Esophagus muscularis mucosa (tissue), 4 donors: ENCODE measurements around the gene PTPN18. TPM values are rescaled to one million over a fixed set of nuclear protein-coding genes. Genes with fewer than 3 reads are reported as not detected.
A peak's percentile ranks its signal among the peaks of the same experiment; 100 is the strongest.

Source experiments
- DNase-seq: peaks from one replicate; pipeline ENCODE4 v3.0.0-alpha.2; 2017; ENCODE audit errors: extremely low spot score
- H3K27ac ChIP-seq, 4 donors: fragments of 200-600 bp; sonication (generic); replicated peaks in 1 of 4; 1 replicate in 3 of 4; 2 replicates in 1 of 4; pipeline ENCODE4 v1.5.1; 2016 to 2019; ENCODE audit warnings: mild to moderate bottlenecking in 1 of 4
- H3K27me3 ChIP-seq, 4 donors: fragments of 200-600 bp; sonication (generic); one replicate each; pipeline versions ENCODE4 v1.5.1 to v1.6.0; 2016 to 2019
- H3K36me3 ChIP-seq, 4 donors: fragments of 200-600 bp; sonication (generic); one replicate each; pipeline ENCODE4 v1.5.1; 2016 to 2019
- H3K4me1 ChIP-seq, 4 donors: fragments of 200-600 bp; sonication (generic); one replicate each; pipeline ENCODE4 v1.5.1; 2016 to 2019
- H3K4me3 ChIP-seq, 4 donors: fragments of 200-600 bp; sonication (generic); 1 replicate in 2 of 4; 2 replicates in 2 of 4; pipeline ENCODE4 v1.5.1; 2016 to 2019; ENCODE audit warnings: mild to moderate bottlenecking in 4 of 4, moderate library complexity in 1 of 4
- H3K9me3 ChIP-seq, 4 donors: fragments of 200-600 bp; sonication (generic); 1 replicate in 3 of 4; 2 replicates in 1 of 4; pipeline ENCODE4 v1.5.1; 2016 to 2019
- EP300 ChIP-seq: sonication (generic); formaldehyde crosslinking; IDR thresholded peaks from one replicate; pipeline ENCODE4 v1.6.1; 2017; ENCODE audit warnings: antibody characterized with exemption
- POLR2A ChIP-seq: fragments of 450-650 bp; IDR thresholded peaks from one replicate; pipeline ENCODE4 v1.6.1; 2017; ENCODE audit warnings: antibody characterized with exemption, moderate library complexity, mild to moderate bottlenecking, low read depth
- POLR2AphosphoS5 ChIP-seq, 2 donors: sonication (generic); formaldehyde crosslinking; IDR thresholded peaks; one replicate each; pipeline ENCODE4 v1.6.1; 2017; ENCODE audit warnings: antibody characterized with exemption in 2 of 2
- WGBS: methylation state at CpG from one replicate; pipeline ENCODE4 v1.1.5; 2018; 5-methylcytosine and 5-hydroxymethylcytosine counted together
- intact Hi-C: fragments of 100-400 bp; cut with DNase I; formaldehyde crosslinking; loops from one replicate; pipeline ENCODE4 v1.15.1; 2023
- total RNA-seq, 4 donors: library from RNA; depleted of rRNA; stranded (reverse); fragments of >200 nt; gene quantifications; one replicate each; pipeline versions ENCODE4 v1.1.0 to v1.2.1, GENCODE V29; 2016
- TF ChIP-seq, protein P1 (sequence below), 3 experiments: fragments of 200-600 bp in 2 of 3; fragments of 450-650 bp in 1 of 3; sonication (generic) in 2 of 3; IDR thresholded peaks; one replicate each; pipeline ENCODE4 v1.5.1; 2017 to 2019; ENCODE audit warnings: antibody characterized with exemption in 3 of 3, mild to moderate bottlenecking in 2 of 3, moderate library complexity in 1 of 3

Gene PTPN18
- total RNA-seq, 4 donors from 2014 or later: 36.6 to 60.2 (median 50.3) TPM

DNA sequence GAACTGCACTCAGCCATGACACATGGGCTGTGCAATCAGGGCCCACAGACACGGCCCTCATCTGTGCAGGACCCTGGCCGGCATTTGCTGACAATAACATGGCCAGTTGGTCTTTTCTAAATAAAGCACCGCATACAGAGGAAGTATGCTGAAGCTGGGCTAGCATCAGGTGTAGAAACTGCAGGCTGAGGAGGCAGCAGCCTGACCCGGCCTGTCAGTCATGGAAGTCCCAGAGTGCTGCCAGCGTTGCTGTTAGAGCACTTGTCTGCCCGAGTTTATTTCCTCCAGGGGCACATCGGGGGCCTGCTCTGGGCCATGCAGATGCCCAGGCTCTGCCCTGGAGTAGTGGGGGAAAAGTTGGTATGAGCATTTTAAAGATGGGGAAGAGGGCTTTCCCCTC is 4.1 kb upstream of the PTPN18 start:
- Histone ChIP-seq H3K4me3 (no peak overlapping the region), H3K27me3 (no peaks in the 10 kb centered on the region), H3K4me1 (peaks cover 16 to 41% (median 30%) of the 10 kb centered on the region in 4 donors), H3K36me3 (peaks cover 12 to 27% (median 21%) of the 10 kb centered on the region in 4 donors), H3K9me3 (no peaks in the 10 kb centered on the region), H3K27ac (no peak overlapping the region)
- intact Hi-C loops: no loop called here
- 63% methylated on average over 2 of the region's 7 CpGs for WGBS
- TF ChIP-seq, protein P1, sequence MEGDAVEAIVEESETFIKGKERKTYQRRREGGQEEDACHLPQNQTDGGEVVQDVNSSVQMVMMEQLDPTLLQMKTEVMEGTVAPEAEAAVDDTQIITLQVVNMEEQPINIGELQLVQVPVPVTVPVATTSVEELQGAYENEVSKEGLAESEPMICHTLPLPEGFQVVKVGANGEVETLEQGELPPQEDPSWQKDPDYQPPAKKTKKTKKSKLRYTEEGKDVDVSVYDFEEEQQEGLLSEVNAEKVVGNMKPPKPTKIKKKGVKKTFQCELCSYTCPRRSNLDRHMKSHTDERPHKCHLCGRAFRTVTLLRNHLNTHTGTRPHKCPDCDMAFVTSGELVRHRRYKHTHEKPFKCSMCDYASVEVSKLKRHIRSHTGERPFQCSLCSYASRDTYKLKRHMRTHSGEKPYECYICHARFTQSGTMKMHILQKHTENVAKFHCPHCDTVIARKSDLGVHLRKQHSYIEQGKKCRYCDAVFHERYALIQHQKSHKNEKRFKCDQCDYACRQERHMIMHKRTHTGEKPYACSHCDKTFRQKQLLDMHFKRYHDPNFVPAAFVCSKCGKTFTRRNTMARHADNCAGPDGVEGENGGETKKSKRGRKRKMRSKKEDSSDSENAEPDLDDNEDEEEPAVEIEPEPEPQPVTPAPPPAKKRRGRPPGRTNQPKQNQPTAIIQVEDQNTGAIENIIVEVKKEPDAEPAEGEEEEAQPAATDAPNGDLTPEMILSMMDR (IDR thresholded peaks at IDR 0.05): no peak
- TF ChIP-seq EP300 (no peak), POLR2A (no peak), POLR2AphosphoS5 (IDR thresholded peaks at IDR 0.05) (no peak)
- DNase-seq: peak; percentile 68

DNA sequence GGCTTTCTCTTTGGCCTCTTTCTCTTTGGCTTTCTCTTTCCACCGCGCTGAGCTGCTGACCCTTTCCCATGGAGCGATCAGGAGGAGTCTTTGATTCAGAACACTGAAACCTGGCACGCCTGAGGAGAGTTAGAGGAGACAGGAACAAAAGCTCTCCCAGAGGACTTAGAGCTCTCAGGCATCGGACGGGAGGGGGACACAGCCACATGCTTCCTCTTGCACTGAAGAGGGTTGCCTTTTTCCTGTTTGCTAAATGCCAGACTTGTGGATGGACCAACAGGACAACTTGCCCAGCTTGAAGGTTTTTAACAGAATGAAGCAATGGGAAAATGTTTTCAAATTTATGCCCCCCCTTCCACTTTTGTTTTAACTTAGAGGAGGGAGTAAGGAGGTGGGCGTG is 3.6 kb upstream of the PTPN18 start:
- Histone ChIP-seq H3K27me3 (no peaks in the 10 kb centered on the region), H3K4me3 (no peak overlapping the region), H3K27ac (no peak overlapping the region), H3K36me3 (peaks cover 8 to 22% (median 17%) of the 10 kb centered on the region in 4 donors), H3K4me1 (peaks cover 19 to 46% (median 33%) of the 10 kb centered on the region in 4 donors), H3K9me3 (no peaks in the 10 kb centered on the region)
- 59% methylated on average over 7 of the region's 7 CpGs for WGBS
- intact Hi-C loops: no loop called here
- no peak for TF ChIP-seq POLR2A
- TF ChIP-seq, protein P1 (IDR thresholded peaks at IDR 0.05): no peak
- no peak for TF ChIP-seq POLR2AphosphoS5 (IDR thresholded peaks at IDR 0.05)
- TF ChIP-seq EP300: no peak
- DNase-seq: peak; percentile 47

- WGBS: 83% methylated on average over 6 of the region's 7 CpGs
- Histone ChIP-seq H3K4me3 (no peak overlapping the region), H3K36me3 (peaks cover 0 to 10% (median 4%) of the 10 kb centered on the region in 4 donors), H3K4me1 (peaks cover 19 to 47% (median 33%) of the 10 kb centered on the region in 4 donors), H3K27me3 (no peaks in the 10 kb centered on the region), H3K9me3 (no peaks in the 10 kb centered on the region), H3K27ac (no peak overlapping the region)
- TF ChIP-seq EP300: no peak
- no peak for TF ChIP-seq POLR2A
- TF ChIP-seq, protein P1 (IDR thresholded peaks at IDR 0.05): no peak
- intact Hi-C loops: loop anchor here (2.0 kb wide), 1 partner anchor 19 kb away; no protein-coding TSS in a partner anchor
- DNase-seq: peak; percentile 82
Measured at GRCh38 chr2:130353291-130354138, 2.3 kb upstream of the PTPN18 start.

DNA sequence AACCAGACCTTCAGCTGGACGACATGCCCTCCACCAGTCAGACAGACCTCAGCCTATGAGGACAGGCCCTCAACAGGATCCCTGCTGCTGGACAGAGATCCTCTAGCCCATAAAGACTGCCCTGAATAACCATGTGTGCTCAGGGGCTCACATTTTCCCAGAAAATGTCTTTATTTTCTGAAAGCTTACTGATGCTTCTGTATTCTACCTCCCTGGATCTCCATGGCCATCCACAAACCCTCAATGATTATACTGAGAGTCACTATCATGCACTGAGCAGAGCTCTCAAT is 1.8 kb upstream of the PTPN18 start:
- no peaks in the 10 kb centered on the region for H3K9me3 ChIP-seq
- H3K36me3 ChIP-seq: peaks cover 0 to 8% (median 0%) of the 10 kb centered on the region in 4 donors
- H3K4me3 ChIP-seq: no peak overlapping the region
- H3K27ac ChIP-seq: no peak overlapping the region
- intact Hi-C loops: loop anchor here (2.0 kb wide), 1 partner anchor 19 kb away; no protein-coding TSS in a partner anchor
- H3K27me3 ChIP-seq: no peaks in the 10 kb centered on the region
- H3K4me1 ChIP-seq: peaks cover 19 to 47% (median 33%) of the 10 kb centered on the region in 4 donors
- TF ChIP-seq POLR2AphosphoS5 (IDR thresholded peaks at IDR 0.05): no peak
- 75% methylated on average over 1 of the region's 1 CpG for WGBS
- no peak for DNase-seq

DNA sequence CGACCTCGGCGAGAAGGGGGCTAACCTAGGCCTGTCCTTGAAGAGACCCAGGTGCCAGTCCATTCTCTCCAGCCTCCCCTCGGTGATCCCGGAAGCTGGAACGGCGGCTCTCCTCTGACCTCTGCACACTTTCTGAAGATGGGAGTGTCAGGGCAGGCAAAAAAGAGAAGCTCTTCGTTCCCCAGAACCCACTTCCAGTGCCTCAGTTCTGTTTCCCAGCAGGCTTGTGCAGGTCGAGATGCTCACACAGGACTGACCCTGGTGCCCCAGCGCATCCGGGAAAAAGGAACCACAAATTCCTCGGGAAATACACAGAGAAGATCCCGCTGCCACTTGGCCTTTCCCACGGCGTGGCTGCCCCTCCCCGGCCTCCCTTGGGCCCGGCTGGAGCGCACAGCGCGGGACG is 681 bp upstream of the PTPN18 start:
- Histone ChIP-seq H3K36me3 (peaks cover 0 to 5% (median 0%) of the 10 kb centered on the region in 4 donors), H3K27me3 (no peaks in the 10 kb centered on the region), H3K27ac (peak overlapping the region; percentile 82 to 89 (median 88)), H3K4me3 (peak overlapping the region; percentile 82 to 93 (median 86)), H3K9me3 (no peaks in the 10 kb centered on the region), H3K4me1 (peaks cover 19 to 47% (median 33%) of the 10 kb centered on the region in 4 donors)
- DNase-seq: no peak
- TF ChIP-seq, protein P1 (IDR thresholded peaks at IDR 0.05): no peak
- TF ChIP-seq POLR2AphosphoS5 (IDR thresholded peaks at IDR 0.05) (no peak), EP300 (no peak), POLR2A (no peak)
- intact Hi-C loops: loop anchor here (2.0 kb wide), 1 partner anchor 18 kb away; no protein-coding TSS in a partner anchor
- WGBS: 32% methylated on average over 8 of the region's 21 CpGs
